HG03060 (cell line): ENCODE measurements around the gene TUT1.
"Not testable (repeated sequence)": the region's sequence is repeated elsewhere in the genome, so short reads cannot be mapped to it uniquely, and the experiment has no call there.

Experiments used
- ATAC-seq: cut with Tn5 transposase; IDR thresholded peaks from one replicate; pipeline ENCODE4 v1.9.1; 2021; ENCODE audit warnings: low read depth, moderate number of reproducible peaks; ENCODE audit not compliant: unreplicated experiment

The TUT1 gene

DNA sequence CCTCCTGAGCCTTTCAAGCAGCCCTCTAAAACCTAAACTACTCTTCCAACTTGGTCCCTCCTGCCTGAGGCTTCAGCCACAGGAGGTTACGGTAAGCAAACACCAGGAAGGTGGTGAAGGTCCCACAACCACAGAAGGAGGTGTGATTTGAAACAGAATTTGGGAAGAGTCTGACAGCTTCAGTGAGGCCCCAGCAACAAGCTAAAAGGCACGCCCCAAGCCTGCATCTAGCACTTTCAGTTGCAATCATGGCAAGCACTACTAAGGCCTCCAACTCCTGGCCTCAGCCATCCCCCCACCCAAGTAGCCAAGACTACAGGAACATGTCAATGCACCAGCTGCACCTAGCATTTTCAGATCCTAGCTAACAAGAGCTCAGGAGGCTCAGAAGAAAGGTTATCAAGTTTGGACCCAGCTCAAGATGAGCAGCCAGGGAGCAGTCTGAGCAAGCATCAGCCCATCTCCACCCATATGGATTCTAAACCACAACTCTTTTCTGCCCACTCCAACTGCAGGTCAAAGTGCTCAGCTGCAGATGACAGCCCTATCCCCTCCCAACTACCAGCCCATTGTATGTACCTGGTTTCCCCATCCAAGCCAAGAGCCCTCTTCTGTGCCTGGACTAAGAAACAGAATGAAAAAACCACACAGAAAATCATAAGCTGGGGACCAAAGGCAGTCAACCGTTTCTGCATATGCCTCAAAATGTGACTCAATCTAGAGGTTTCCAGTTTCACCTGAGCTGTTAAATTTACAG is 34.3 kb downstream of the TUT1 start:
- no peak for ATAC-seq

DNA sequence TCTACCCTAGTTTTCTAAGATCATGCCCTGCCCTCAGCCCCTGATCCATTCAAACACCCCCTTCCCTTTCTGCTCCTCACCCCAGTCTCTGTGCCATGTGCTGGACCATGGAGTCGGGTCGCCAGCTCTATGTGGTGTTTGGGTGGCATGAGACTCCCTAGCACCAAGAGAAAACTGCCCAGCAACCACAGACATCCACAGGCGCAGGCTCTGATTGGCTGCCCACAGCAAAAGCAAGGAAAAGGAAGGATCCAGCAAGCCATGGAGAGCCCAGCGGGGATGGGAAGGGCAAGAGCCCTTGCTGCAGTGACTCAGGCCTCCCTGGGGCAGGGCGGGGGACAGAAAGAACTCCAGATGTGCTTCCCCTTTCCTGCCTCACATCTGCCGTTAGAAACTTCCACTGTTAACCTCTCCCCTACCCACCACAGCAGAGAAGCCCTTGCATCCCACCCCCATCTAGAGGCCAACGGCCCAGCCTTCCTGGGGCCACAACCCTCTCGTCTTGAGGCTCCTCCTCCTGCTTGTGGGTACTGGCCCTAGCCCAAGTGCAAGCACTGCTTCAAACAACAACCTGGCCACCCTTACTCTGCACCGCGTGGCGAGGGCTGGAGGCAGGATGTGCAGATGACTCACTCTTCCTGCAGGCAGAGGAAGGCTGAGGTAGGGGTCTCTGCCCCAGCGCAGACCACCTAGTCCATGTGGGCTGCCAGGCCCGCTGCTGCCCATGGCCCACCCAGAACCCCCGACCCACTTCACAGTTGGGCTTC is 35.0 kb downstream of the TUT1 start:
- ATAC-seq, result peak; percentile 29

DNA sequence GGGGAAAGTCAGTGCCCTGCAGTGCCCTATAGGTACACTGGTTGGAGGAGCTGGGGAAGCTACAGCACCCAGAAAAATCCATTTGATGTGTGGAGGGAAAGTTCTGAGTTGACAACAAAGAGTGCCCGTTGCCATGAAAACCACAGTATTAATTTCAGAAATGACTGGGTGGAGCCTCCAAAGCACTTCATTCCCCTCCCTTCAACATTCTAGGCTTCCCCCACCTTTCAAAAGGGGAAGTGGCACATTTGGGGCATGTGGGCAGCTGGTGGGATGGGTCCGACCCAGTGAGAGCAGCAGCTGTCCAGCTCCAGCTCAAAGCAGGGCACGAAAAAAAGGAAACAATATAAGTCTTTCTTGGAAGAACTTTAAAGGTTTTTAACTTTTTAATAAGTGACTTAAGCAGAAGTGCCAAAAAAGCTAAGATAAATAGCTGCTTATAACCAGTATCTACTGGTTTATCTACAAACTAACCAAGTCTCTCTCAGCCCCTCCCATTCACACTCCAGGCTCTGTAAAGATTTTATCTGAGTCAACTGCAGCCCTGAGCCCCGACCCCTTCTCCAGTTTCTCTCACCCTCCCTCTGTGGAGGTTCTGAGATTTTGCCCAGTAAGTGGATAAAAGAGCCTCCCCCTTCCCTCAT is 35.7 kb downstream of the TUT1 start:
- peak; percentile 26 for ATAC-seq

DNA sequence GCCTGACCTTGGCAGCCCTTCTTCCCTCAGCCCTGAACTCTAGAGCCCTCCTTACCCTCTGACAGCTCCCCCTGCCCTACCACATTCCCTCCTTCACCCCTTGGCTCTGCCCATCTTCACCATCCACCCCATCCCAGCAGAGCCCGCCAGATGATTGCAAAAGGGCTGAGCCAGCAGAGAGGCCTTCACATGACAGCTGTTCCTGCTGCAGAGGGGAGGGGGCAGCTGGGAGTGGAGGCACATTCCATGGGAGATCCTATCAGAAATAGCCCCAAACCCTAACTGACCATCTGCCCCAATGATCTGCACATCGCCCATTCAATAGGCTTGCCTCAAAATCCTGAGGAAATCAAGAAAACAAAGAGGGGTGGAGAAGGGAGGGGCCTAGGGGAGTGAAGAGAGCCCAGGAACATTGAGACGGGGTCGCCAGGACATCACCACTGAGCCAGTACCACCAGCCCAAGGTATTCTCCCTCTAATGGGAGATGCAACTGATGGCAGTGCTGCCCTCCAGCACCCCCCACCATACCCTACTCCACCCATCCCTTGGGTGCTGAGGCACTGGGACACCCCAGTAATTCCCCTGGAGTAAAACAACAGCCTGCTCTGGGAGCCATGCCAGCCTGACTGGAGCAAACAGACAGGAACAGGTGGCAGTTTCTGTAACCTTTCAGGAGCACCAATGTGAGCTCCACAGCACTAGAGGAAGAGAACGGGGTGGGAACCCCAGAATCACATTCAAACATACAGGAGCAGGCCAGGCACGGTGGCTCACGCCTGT is 36.7 kb downstream of the TUT1 start:
- ATAC-seq, result no peak

DNA sequence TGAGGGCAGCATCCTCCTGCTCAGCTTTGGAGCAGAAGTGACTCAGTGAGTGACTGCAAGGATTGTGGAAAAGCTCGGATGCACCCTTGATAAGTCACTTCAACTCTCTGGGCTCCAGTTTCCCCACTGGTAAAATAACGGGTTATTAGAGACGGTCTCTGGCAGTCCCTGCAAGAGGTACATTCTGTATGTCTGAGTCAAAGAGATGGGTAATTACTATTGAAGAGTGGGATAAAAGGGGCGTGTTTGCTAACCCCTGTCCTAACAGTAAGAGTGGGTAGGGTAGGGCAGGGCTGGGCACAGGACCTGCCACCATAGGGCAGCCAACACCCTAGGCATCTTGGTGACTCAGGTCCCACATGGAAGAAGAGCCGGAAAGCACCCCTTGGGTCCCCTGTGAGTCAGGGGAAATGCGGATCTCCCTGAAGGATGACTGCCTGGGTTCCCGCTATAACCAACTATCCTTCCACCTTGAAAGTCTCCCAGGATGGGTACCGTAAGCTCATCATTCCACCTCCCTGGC is 37.4 kb downstream of the TUT1 start:
- ATAC-seq, result no peak

DNA sequence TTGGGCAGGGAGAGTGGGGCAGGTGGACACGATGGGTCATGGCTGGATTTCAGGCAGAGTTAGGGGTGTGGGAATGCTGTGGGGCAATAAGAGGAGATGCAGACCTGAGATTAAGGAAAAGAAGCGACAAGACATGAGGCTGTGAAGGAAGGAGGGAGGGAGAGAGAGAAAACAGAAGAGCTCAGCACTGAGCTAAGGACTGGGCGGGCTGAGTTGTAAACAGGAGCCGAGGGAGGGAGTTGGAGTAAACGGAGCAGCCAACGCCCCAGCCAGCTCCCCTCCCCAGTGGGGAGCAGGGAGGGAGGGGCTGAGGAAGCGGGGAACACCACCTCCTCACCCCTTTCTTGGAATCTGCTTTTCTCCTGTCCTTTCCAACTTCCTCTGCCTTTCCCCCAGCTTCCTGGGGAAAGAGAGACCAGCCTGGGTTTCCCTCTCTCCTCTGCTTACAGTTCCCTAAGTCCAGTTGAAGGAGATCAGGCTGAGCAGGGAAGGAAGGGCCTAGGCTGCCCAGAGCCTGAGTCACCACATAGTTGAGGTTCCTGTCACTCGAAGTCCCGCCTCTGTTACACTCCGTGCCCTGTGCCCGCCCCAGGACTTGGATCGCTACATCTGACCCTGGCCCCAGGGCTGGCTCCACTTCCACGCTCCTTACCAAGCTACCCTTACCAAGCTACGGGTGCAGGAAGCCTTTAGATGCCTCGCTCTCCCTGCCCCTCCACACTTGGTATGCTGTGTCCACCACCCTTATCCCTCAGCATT is 38.1 kb downstream of the TUT1 start:
- ATAC-seq, result no peak

DNA sequence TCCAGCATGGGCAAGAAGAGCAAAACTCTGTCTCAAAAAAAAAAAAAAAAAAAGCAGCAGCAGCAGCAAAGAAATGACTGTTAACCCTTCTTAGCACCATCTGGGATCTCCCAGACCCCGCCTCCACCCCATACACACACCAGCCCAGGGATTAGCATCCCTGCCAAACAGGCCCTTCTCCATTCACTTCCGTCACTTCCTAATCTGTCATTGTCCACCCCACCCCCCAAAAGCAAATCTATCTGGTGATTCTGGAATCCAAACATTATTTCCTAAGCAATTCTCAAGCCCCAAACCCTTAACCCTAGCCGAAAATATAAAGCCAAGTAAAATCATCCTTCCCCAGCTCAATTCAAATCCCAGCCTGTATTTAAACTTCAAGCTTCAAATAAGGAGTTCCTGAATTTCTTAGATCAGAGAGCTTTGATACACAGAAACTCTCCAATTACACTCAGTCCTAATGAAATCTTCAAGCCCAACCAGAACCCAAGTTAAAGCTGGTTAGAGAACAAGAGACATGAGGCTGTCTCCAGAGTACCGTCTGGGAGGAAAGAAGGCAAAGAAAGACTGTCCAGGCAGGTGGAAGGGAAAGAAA is 38.7 kb downstream of the TUT1 start:
- no peak for ATAC-seq

DNA sequence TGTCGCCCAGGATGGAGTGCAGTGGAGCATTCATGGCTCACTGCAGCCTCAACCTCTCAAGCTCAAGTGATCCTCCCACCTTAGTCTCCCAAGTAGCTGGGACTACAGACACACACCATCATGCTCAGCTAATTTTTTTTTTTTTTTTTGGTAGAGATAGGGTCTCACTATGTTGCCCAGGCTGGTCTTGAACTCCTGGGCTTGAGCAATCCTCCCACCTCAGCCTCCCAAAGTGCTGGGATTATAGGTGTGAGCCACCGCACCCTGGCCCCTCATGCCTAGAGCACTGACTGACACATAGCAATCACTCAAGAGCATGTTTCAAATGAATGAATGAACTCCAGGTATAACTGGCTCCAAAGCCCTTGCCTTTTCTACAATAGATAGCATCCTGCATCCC is 40.8 kb downstream of the TUT1 start:
- not testable (repeated sequence) for ATAC-seq

DNA sequence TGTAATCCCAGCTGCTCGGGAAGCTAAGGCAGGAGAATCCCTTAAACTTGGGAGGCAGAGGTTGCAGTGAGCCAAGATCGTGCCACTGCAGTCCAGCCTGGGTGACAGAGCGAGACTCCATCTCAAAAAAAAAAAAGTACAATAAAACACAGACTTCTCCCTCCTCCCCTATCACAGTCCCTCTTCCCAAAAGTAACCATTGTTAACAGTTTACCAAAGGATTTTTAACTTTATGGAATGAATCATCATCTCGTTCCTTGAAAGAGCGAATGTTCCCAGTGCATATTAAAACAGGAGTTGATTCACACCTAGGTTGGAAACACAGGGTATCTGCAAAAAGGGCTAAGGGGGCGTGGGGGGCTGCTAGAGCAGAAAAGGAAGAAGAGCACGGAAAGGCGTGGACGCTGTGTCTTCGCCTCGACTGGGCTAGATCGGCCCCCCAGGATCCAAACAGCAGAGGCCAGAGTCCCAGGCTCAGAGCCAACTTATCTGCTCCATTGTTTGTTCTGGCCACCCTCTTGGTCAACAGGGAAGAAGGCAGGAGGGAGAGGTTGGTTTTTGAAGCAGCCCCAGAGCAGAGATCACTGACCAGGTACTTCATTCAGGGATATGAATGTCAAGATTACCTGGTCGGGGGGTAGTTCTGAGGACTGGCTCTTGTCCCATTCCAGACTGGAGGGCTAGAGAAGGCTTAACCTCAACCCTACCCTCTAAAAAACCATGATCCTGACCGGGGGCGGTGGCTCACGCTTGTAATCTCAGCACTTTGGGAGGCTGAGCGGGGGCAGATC is 42.6 kb downstream of the TUT1 start:
- no peak for ATAC-seq

DNA sequence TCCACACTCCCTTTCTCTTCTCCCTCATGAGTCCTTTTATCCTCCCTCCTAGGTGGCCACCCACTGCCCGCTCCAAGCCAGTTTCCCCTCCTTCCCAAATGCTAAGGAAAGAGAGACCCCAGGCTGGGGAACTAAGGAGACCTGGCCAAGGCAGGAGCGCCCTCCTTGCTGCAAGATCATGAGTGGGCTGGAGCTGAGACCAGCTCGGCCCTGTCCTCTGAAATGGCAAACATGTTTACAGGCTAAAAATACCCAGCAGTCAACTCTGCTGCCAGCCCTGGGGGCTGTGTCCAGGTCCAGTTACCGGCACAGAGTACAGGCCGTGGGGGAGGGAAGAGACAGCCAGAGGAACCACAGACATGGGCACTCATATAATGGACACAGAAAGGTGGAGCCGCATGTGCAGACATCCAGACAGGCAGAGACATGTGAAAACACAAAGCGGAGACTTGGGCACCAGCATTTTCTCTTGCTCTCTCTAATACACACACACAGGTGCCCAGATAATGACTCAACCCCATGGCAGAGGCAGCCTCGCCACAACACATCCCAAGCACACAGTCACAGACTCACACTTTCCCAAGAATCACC is 43.5 kb downstream of the TUT1 start:
- ATAC-seq, result no peak

DNA sequence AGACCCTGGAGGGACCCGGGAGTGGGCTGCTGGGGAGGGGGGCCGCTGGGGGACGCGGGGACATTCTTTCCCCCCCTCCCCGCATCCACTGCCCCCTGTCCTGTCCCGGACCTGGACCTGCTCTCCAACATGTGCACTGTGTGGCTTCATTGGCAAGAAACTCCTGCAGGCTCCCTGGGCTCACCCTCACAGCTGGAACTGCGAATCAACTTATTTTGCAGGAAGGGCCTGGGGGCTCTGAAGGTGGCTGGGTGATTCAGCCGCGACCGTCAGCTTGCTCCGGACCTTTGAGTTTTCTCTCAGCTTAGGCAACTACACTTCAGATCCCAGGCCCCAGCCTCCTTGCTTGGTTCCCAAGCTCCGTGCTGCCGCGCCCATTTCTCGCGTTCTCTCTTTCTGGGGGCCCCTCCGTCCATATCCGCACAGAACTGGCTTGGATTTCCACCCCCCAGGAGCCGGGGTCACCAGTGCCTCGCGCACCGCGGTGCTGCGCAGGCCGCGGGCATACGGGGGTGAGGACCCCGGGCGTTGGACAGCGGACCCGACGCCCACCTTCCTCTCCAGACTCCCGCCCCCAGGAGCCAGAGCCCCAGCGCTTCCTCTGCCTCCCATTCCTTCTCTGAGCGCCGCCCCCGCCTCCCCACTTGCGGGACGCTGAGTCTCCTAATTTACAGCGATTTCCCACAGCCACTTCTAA is 44.2 kb downstream of the TUT1 start:
- ATAC-seq, result no peak

DNA sequence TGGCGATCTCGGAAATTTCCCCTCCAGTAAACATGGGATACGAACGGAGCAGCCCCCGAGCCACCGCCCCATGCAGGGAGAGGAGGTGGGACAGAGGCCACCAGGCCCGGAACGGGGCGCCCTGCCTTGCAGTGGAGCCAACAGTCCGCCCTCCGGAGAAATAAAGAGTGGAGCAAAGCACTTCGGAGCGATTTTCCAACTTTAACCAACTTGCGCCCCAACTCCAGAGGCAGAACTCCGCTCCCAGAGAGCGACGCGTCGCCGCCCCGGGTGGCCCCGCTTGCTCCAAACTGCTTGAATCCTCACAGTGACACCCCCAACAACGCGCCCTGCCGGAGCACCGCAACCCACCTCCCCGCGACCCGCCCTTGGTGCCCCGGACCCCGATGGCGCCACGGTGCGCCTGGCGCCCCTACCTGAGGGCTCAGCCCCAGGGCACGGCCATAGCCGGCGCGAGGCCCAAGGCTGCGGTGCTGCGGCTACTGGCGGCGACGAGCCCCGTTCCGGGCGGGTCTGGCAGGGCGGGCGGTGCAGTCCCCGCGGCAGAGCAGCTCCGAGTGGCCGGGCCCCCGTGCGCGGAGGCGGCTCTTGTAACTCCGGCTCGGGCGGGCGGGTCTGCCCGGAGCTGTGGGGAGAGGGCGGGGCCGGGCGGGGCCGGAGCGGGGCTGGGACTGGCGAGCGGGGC is 44.9 kb downstream of the TUT1 start, which contains the start of gene AHNAK:
TSS of gene AHNAK (minus strand) at position 563 of the 685 bp plus-strand sequence. CDS start 10,708 bp downstream, outside the sequence.
- no peak for ATAC-seq

DNA sequence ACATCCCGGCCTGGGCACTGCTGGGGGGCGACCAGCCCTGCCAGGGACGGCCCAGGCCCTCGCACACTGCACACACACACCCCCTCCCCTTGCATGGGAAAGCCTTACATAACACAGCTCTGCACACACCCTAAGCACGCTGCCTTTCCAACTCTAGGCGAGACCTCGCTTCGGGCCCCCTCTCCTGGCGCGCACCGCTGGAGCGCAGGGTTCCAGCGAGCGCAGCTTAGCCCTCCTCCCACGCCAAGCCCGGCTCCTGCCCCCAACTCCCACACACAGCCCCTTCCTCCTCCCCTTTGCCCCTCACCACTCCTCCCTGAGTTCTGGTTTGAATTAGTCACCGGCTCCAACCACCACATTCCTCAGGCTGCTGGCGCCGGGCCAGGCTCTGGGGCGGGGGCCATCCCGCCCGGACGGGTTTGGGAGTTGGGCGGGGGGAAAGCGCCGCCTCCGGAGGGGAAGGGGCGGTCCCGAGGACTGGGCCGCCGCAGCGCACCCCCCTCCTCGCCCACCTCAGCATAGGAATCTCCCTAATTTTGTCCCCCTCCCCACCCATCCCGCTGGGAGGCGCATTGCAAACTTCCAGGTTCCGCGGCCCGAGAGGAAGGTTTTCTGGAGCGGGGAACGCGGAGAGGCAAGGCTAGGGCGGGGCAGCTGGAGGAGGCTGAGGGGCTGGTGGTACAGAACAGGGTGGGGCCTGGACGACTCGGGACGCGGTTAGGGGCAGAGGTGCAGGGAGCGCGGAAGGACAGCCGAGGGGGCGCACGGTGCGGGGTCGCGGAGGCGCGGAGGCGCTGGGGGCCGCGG is 45.7 kb downstream of the TUT1 start:
- ATAC-seq, result no peak

DNA sequence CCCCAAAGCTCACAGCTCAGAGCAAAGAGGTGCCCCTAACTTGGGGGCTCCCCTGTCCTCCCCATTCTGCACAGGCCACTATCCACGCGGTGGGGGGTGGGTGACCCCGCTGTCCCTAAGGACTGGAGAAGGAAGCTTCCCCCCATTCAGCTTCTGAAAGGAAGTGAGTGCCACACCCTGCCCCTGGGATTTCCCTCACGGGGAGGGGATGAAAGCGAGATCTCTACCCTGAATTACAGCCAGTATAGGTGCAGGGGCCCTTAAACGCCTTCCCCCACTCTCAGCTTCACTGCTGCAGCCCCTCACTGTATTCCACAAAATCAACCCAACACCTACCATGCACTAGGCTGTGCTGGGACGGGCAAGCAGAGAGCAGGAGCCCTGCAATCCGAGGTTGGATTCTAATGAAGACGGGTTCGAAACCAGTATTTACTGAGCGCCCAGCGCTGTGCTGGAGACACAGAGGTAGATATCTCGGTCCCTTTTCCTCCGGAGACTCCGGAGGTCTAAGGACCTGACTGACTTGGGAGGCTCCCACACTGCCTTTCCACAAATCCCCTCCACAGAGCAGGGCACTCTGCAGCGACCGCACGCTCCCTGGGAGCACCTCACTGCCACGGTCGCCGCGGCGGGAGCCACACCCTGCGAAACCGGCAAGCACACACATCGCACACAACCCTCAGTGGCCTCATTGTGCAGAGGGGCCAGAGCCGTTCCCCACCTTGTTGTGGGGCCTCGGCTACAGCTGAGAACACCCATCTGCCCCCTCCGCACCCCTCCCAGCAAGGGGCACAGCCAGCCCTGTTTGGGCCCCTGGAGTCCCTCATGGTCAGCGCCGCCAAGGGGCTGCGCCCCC is 46.5 kb downstream of the TUT1 start:
- no peak for ATAC-seq
